CD8-positive, alpha-beta memory T cell (primary cell): ENCODE measurements around the gene NLGN1. TPM values are rescaled to one million over a fixed set of nuclear protein-coding genes. Genes with fewer than 3 reads are reported as not detected.
A peak's percentile ranks its signal among the peaks of the same experiment; 100 is the strongest.

Experiments used
- CTCF ChIA-PET: fragments of 350-600 bp; sonication (Branson Sonifier 250); formaldehyde crosslinking; loops from one replicate; lab custom pipeline; 2021; ENCODE audit warnings: antibody characterized with exemption; lab: Charles Lee
- POLR2A ChIA-PET: fragments of 350-600 bp; sonication (Branson Sonifier 250); formaldehyde crosslinking; loops from one replicate; lab custom pipeline; 2021; ENCODE audit warnings: antibody characterized with exemption; lab: Charles Lee
- DNase-seq, 5 donors: peaks; one replicate each; pipeline versions ENCODE4 v3.0.0 to v3.0.0-alpha.2; 2020 to 2022; ENCODE audit warnings: mixed read lengths in 1 of 5
- H3K27ac ChIP-seq: one replicate; pipeline ENCODE4 v1.7.0; 2013; ENCODE audit warnings: low read depth, mild to moderate bottlenecking, low read length, moderate library complexity
- H3K27me3 ChIP-seq: 2 replicates; pipeline ENCODE4 v1.7.0; 2013; ENCODE audit warnings: low read length, mild to moderate bottlenecking; ENCODE audit not compliant: insufficient read depth, poor library complexity, severe bottlenecking
- H3K36me3 ChIP-seq: 2 replicates; pipeline ENCODE4 v1.7.0; 2013; ENCODE audit warnings: mild to moderate bottlenecking, low read length, moderate library complexity; ENCODE audit not compliant: insufficient read depth
- H3K4me1 ChIP-seq: 2 replicates; pipeline ENCODE4 v1.7.0; 2013; ENCODE audit warnings: mild to moderate bottlenecking, low read length, moderate library complexity; ENCODE audit not compliant: insufficient read depth
- H3K4me3 ChIP-seq: 2 replicates; pipeline ENCODE4 v1.7.0; 2013; ENCODE audit warnings: mild to moderate bottlenecking, low read length
- H3K9me3 ChIP-seq: 2 replicates; pipeline ENCODE4 v1.7.0; 2013; ENCODE audit warnings: mild to moderate bottlenecking, low read length
- H3K27ac Mint-ChIP-seq, 8 donors: one replicate each; pipeline ENCODE4 v1.8.0; 2020 to 2021; ENCODE audit warnings: mixed read lengths in 8 of 8, mild to moderate bottlenecking in 6 of 8, inconsistent platforms in 3 of 8, moderate library complexity in 3 of 8
- H3K27me3 Mint-ChIP-seq, 2 donors: one replicate each; pipeline ENCODE4 v1.8.0; 2020 to 2021; ENCODE audit warnings: mixed read lengths in 2 of 2, mild to moderate bottlenecking in 1 of 2, moderate library complexity in 1 of 2
- H3K36me3 Mint-ChIP-seq, 3 donors: one replicate each; pipeline ENCODE4 v1.8.0; 2020 to 2021; ENCODE audit warnings: mixed read lengths in 3 of 3, inconsistent platforms in 1 of 3, mild to moderate bottlenecking in 1 of 3
- H3K4me1 Mint-ChIP-seq, 3 donors: one replicate each; pipeline ENCODE4 v1.8.0; 2020 to 2021; ENCODE audit warnings: mixed read lengths in 3 of 3, inconsistent platforms in 1 of 3, mild to moderate bottlenecking in 1 of 3
- H3K4me3 Mint-ChIP-seq, 7 donors: one replicate each; pipeline ENCODE4 v1.8.0; 2020 to 2021; ENCODE audit warnings: mixed read lengths in 7 of 7, mild to moderate bottlenecking in 6 of 7, moderate library complexity in 4 of 7, inconsistent platforms in 2 of 7
- H3K9me3 Mint-ChIP-seq, 5 donors: one replicate each; pipeline ENCODE4 v1.8.0; 2020 to 2022; ENCODE audit warnings: mixed read lengths in 5 of 5, mild to moderate bottlenecking in 3 of 5, moderate library complexity in 2 of 5, inconsistent platforms in 1 of 5
- polyA plus RNA-seq: library from polyadenylated mRNA; unstranded; fragments of 300-500 nt; fragmentation: Illumina TruSeq; gene quantifications from one replicate; pipeline ENCODE4 v1.2.3, GENCODE V29; 2021
- total RNA-seq, 2 experiments: library from RNA; stranded (reverse); gene quantifications; one replicate each; pipeline ENCODE4 v1.2.3, GENCODE V29; 2021

The NLGN1 gene
- total and polyA plus RNA-seq, 3 experiments from 2014 or later: not detected

DNA sequence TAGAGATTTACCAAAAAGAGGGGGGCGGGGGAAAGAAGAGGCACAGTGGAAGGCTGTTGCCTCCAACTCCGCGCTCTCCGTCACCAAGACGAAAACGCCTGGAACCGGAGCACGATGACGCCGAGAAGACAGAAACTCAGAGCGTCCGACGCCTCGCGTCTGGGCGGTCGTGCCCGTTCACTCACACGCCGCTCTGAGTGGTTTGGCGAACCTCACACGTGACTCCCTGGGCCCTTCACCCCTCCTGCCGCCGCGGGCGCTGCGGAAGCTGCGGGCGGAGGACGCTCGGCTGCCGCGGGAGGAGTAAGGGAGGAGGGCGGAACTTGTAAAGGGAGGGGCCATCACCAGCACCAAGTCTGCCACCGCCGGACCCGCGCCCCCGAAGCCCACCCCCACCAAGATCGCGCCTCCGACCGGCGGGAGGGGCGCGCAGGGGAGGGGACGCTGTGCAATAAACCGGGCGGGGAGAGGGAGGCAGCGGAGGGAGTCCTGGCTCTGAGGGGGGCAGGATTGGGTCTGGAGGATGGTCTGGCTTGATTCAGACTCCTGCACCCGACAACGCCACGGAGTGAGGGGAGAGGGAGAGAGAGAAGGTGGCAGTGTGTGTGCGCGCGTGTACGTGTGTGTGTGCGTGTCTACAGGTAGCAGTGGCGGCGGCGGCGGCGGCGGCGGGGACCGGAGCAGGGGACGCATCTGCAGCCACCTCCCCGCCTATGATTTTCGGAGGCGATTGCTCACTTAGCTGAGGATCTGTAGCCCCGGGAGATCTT, 1.9 kb upstream of the NLGN1 start:
- POLR2A ChIA-PET: interaction anchor here (0.6 kb wide), 1 partner anchor 1265 kb away, joined by 6 read pairs; no protein-coding TSS in a partner anchor
- CTCF ChIA-PET: no interaction called here
- Mint-ChIP-seq H3K4me3 (peak overlapping the region; percentile 48 to 82 (median 70)), H3K27ac (peak overlapping the region in 1 of 8 donors; percentile 47), H3K36me3 (no peaks in the 10 kb centered on the region), H3K27me3 (peaks cover 43 to 53% of the 10 kb centered on the region in 2 donors), H3K4me1 (peaks cover 20 to 30% (median 26%) of the 10 kb centered on the region in 3 donors), H3K9me3 (peaks cover 4 to 14% (median 7%) of the 10 kb centered on the region in 5 donors)
- Histone ChIP-seq H3K27ac (no peak overlapping the region), H3K27me3 (peaks cover 6% of the 10 kb centered on the region), H3K4me1 (no peaks in the 10 kb centered on the region), H3K36me3 (no peaks in the 10 kb centered on the region), H3K4me3 (no peak overlapping the region), H3K9me3 (no peaks in the 10 kb centered on the region)
- peak in 2 of 5 donors; percentile 29 to 32 for DNase-seq

DNA sequence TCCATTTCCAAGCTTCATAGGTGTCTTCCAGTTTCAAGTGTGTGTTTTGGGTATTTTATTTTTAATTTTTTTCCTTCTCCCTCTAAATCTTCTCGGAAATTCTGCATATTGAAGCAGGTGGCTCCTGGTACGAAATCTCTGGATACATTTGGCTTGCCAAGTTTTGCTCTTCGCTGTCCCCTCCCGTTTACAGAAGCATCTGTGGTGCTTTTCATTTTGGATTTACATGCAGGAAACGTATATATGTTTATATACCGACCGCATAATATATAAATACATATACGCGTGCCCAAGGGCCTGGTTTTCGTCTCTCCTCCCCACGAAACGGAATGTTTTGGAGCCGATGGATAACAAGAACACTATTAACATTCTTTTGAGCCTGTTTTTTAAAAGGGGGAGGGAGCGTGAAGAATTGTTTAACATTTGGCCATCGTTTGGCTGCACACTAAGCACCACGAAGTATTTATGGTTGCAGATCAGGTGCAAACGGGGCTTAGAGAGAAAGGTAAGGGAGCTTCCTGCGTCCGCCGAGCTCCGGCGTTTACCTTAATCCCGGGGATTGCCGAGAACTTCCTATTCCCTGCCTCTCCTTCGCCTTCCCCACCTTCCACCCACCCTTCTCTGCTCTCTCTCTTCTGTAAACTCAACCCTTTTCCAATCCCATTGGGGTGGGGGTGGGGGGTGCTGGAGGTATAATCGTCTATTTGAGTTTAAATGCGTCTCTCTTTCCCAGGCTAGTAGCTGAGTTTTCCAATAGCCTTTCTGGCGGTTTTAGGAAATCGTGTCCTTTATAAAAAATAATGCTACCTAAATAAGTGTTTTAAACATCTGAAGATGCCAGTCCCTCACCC, 1.1 kb upstream of the NLGN1 start:
- peaks cover 4 to 10% (median 7%) of the 10 kb centered on the region in 5 donors for H3K9me3 Mint-ChIP-seq
- H3K27me3 Mint-ChIP-seq: peaks cover 43 to 58% of the 10 kb centered on the region in 2 donors
- Histone ChIP-seq H3K27me3 (peaks cover 6% of the 10 kb centered on the region), H3K4me1 (no peaks in the 10 kb centered on the region), H3K36me3 (no peaks in the 10 kb centered on the region), H3K4me3 (no peak overlapping the region), H3K27ac (no peak overlapping the region), H3K9me3 (no peaks in the 10 kb centered on the region)
- peak overlapping the region; percentile 38 to 78 (median 69) for H3K4me3 Mint-ChIP-seq
- CTCF ChIA-PET: no interaction called here
- DNase-seq: no peak
- no peak overlapping the region for H3K27ac Mint-ChIP-seq
- no peaks in the 10 kb centered on the region for H3K36me3 Mint-ChIP-seq
- H3K4me1 Mint-ChIP-seq: peaks cover 20 to 30% (median 26%) of the 10 kb centered on the region in 3 donors
- POLR2A ChIA-PET: no interaction called here

DNA sequence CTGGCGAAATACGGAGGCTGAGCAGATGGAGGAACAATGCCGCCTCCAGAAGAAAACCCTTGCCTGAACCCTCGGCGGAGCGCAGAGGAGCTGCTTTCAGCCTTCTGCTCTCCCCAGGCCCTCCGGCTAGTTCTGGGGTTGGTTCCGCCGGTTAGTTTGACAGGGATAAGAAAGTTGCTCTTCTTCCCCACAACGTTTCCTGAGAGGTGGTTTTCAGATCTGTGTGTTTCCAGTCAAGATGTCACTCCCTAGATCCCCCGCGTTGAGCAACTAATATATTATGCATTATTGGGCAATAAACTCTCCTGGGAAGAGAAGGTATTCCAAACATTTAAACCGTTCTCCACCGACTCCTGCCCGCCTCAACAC, 551 bp downstream of the NLGN1 start:
- CTCF ChIA-PET: no interaction called here
- peaks cover 6% of the 10 kb centered on the region for H3K27me3 ChIP-seq
- Mint-ChIP-seq H3K9me3 (peaks cover 4 to 10% (median 7%) of the 10 kb centered on the region in 5 donors), H3K27ac (no peak overlapping the region), H3K4me3 (peak overlapping the region in 4 of 7 donors; percentile 4 to 69 (median 24)), H3K36me3 (no peaks in the 10 kb centered on the region), H3K4me1 (peaks cover 20 to 30% (median 26%) of the 10 kb centered on the region in 3 donors), H3K27me3 (peaks cover 43 to 58% of the 10 kb centered on the region in 2 donors)
- no peak overlapping the region for H3K4me3 ChIP-seq
- no peaks in the 10 kb centered on the region for H3K4me1 ChIP-seq
- POLR2A ChIA-PET: no interaction called here
- H3K9me3 ChIP-seq: no peaks in the 10 kb centered on the region
- H3K36me3 ChIP-seq: no peaks in the 10 kb centered on the region
- H3K27ac ChIP-seq: no peak overlapping the region
- no peak for DNase-seq

DNA sequence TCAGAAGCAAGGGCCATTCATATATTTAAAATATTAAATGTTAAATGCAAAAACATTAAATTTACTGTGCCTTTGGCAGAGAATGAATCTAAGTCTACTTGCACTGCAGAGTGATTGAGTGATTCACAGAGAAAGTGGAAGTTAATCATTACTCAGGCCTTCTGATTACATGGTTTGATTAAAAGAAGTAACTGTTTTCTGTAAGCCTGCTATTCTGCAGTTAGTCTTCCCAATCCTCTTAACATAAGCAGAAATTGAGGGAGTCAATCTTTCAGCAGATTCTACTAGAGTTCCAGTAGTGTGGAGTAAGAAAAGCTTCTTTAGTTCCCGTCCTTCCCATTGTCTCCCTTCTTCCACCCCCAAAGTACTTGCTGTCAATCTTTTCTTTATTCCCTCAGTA, 1.5 kb downstream of the NLGN1 start:
- no peak overlapping the region for H3K4me3 Mint-ChIP-seq
- DNase-seq: no peak
- Histone ChIP-seq H3K4me1 (no peaks in the 10 kb centered on the region), H3K27me3 (peaks cover 6% of the 10 kb centered on the region), H3K4me3 (no peak overlapping the region), H3K36me3 (no peaks in the 10 kb centered on the region), H3K9me3 (no peaks in the 10 kb centered on the region), H3K27ac (no peak overlapping the region)
- H3K4me1 Mint-ChIP-seq: peaks cover 20 to 30% (median 26%) of the 10 kb centered on the region in 3 donors
- H3K27ac Mint-ChIP-seq: no peak overlapping the region
- no peaks in the 10 kb centered on the region for H3K36me3 Mint-ChIP-seq
- peaks cover 44 to 52% of the 10 kb centered on the region in 2 donors for H3K27me3 Mint-ChIP-seq
- peaks cover 4 to 10% (median 7%) of the 10 kb centered on the region in 5 donors for H3K9me3 Mint-ChIP-seq
- POLR2A ChIA-PET: no interaction called here
- CTCF ChIA-PET: no interaction called here

DNA sequence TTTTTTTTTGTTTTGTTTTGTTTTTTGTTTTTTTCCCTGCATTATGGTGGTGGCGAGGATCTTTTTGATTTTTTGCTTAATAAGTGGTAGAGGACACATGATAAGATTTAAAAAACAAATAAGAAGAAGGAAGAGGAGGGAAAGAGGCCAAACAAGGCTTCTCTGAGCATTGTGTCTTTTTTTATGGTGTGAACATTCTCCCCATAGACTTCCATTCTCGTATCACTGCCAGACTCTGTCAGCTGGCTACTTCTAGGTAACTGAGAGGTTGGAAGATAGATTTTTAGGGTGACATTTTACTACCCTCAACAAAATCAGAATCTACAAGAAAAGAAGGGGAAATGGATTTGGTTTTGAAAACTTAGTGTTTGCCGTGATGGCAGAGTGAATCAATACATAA, 3.8 kb downstream of the NLGN1 start:
- H3K9me3 Mint-ChIP-seq: peaks cover 4 to 7% (median 6%) of the 10 kb centered on the region in 5 donors
- peaks cover 8 to 14% (median 11%) of the 10 kb centered on the region in 3 donors for H3K4me1 Mint-ChIP-seq
- H3K4me3 ChIP-seq: no peak overlapping the region
- H3K27me3 Mint-ChIP-seq: peaks cover 29 to 39% of the 10 kb centered on the region in 2 donors
- no peak for DNase-seq
- CTCF ChIA-PET: no interaction called here
- H3K27me3 ChIP-seq: peaks cover 5% of the 10 kb centered on the region
- H3K27ac ChIP-seq: no peak overlapping the region
- no peak overlapping the region for H3K4me3 Mint-ChIP-seq
- POLR2A ChIA-PET: no interaction called here
- H3K27ac Mint-ChIP-seq: no peak overlapping the region
- H3K36me3 ChIP-seq: no peaks in the 10 kb centered on the region
- no peaks in the 10 kb centered on the region for H3K4me1 ChIP-seq
- no peaks in the 10 kb centered on the region for H3K36me3 Mint-ChIP-seq
- no peaks in the 10 kb centered on the region for H3K9me3 ChIP-seq

DNA sequence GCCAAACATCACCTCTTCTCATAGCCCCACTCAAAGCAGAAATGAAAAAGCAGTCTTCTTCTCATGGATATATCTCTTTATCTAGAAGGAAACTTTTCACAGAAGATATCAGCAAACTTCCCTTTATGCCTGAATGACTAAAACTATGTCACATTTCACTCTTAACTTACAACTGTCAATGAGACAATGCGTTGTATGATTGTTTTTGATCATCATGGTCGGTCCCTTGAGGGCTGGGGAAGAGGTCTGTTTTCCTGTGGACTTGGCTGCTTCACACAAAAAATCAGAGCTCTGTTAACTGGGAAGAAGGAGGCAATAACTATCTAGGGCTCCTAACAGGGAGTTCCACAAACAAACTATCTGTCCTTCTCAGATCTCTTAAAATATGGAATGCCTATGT, 5.1 kb downstream of the NLGN1 start:
- peaks cover 0 to 4% (median 0%) of the 10 kb centered on the region in 3 donors for H3K4me1 Mint-ChIP-seq
- POLR2A ChIA-PET: no interaction called here
- no peaks in the 10 kb centered on the region for H3K36me3 Mint-ChIP-seq
- no peak overlapping the region for H3K4me3 ChIP-seq
- DNase-seq: no peak
- peaks cover 3 to 7% (median 4%) of the 10 kb centered on the region in 5 donors for H3K9me3 Mint-ChIP-seq
- no peak overlapping the region for H3K4me3 Mint-ChIP-seq
- H3K9me3 ChIP-seq: no peaks in the 10 kb centered on the region
- no peak overlapping the region for H3K27ac ChIP-seq
- CTCF ChIA-PET: no interaction called here
- H3K27me3 Mint-ChIP-seq: peaks cover 19 to 27% of the 10 kb centered on the region in 2 donors
- no peaks in the 10 kb centered on the region for H3K27me3 ChIP-seq
- no peaks in the 10 kb centered on the region for H3K36me3 ChIP-seq
- H3K27ac Mint-ChIP-seq: no peak overlapping the region
- no peaks in the 10 kb centered on the region for H3K4me1 ChIP-seq

DNA sequence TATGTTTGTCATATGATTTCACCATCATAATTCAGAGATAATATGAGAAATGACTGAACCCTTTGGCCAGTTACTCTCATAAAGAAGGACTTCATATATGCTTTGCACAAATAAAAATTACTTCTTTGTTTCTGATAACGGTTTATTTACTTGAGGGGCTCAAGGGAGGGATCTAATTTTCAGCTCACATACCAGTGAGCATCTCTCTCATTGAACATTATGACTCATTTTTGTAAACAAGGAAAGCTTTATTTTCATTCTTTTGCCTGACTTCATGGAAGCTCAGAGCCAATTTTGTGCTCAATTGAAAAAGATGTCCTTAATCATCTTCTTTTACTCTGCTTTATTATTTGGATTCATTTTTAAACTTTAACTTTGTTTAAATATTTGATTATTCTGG, 5.8 kb downstream of the NLGN1 start:
- no peaks in the 10 kb centered on the region for H3K4me1 Mint-ChIP-seq
- peaks cover 0 to 7% (median 1%) of the 10 kb centered on the region in 5 donors for H3K9me3 Mint-ChIP-seq
- Histone ChIP-seq H3K27ac (no peak overlapping the region), H3K27me3 (no peaks in the 10 kb centered on the region), H3K4me3 (no peak overlapping the region), H3K4me1 (no peaks in the 10 kb centered on the region), H3K36me3 (no peaks in the 10 kb centered on the region), H3K9me3 (no peaks in the 10 kb centered on the region)
- H3K4me3 Mint-ChIP-seq: no peak overlapping the region
- H3K36me3 Mint-ChIP-seq: no peaks in the 10 kb centered on the region
- no peak overlapping the region for H3K27ac Mint-ChIP-seq
- ChIA-PET CTCF (no interaction called here), POLR2A (no interaction called here)
- H3K27me3 Mint-ChIP-seq: peaks cover 13 to 20% of the 10 kb centered on the region in 2 donors
- no peak for DNase-seq

DNA sequence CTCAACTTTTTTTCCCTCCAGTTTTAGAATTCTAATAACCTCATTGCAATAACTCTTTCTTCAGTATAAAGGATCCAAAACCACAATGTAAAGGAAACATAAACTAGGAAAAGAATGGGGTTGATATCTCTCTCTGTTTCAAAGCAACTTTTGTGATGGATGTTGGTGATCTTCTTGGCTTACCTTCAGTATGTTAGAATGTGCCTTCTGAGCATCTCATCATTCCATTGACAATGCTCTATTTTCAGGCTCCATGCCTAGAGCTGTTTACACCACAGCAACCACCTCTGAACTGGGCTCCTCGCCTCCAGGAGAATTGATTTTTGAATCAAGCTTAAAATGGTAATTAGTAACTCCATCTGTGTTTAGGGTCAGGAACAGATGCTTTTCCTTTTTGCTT, 6.6 kb downstream of the NLGN1 start:
- H3K4me1 Mint-ChIP-seq: no peaks in the 10 kb centered on the region
- no peaks in the 10 kb centered on the region for H3K36me3 ChIP-seq
- no peak for DNase-seq
- no peaks in the 10 kb centered on the region for H3K4me1 ChIP-seq
- peaks cover 9 to 12% of the 10 kb centered on the region in 2 donors for H3K27me3 Mint-ChIP-seq
- no peaks in the 10 kb centered on the region for H3K9me3 ChIP-seq
- H3K27ac Mint-ChIP-seq: no peak overlapping the region
- H3K27me3 ChIP-seq: no peaks in the 10 kb centered on the region
- no peak overlapping the region for H3K27ac ChIP-seq
- H3K36me3 Mint-ChIP-seq: no peaks in the 10 kb centered on the region
- peaks cover 0 to 7% (median 0%) of the 10 kb centered on the region in 5 donors for H3K9me3 Mint-ChIP-seq
- no peak overlapping the region for H3K4me3 Mint-ChIP-seq
- CTCF ChIA-PET: no interaction called here
- POLR2A ChIA-PET: no interaction called here
- no peak overlapping the region for H3K4me3 ChIP-seq
